LNCaP clone FGC (cell line): ENCODE results near the gene DCAF11.

Experiments used
- DNase-seq: peaks from one replicate; pipeline ENCODE4 v3.0.0-alpha.2; 2011; ENCODE audit warnings: low read depth
- H3K4me3 ChIP-seq: 2 replicates; pipeline ENCODE4 v1.5.1; 2011; ENCODE audit warnings: mild to moderate bottlenecking, low read depth, low read length, control low read depth
- CTCF ChIP-seq: IDR thresholded peaks from 2 replicates; pipeline ENCODE4 v1.5.1; 2012; ENCODE audit warnings: mild to moderate bottlenecking; ENCODE audit not compliant: control insufficient read depth, insufficient read depth; ENCODE audit errors: extremely low read depth

Gene DCAF11

GRCh38 chr14:24114532-24115421 lies at the start of gene DCAF11, which contains the start of gene NRL:
TSS of gene DCAF11 (plus strand) at chr14:24114777. CDS start at chr14:24115595, 818 bp downstream.
TSS of gene NRL (minus strand) at chr14:24114949. CDS start at chr14:24082848, 32,101 bp downstream.
- peak; percentile 100 for DNase-seq
- TF ChIP-seq CTCF = no peak

GRCh38 chr14:24064856-24065255 lies 49.7 kb upstream of the DCAF11 start:
- DNase-seq = no peak
- H3K4me3 ChIP-seq = no peak overlapping the region
- TF ChIP-seq CTCF = no peak

More at GRCh38 chr14:24114532-24115421, at the start of gene DCAF11, which contains the start of gene NRL:
- H3K4me3 ChIP-seq = peak within 1 kb of the TSS; percentile 82

GRCh38 chr14:24065408-24065807 lies 49.2 kb upstream of the DCAF11 start:
- no peak for TF ChIP-seq CTCF
- H3K4me3 ChIP-seq = no peak overlapping the region

DNA sequence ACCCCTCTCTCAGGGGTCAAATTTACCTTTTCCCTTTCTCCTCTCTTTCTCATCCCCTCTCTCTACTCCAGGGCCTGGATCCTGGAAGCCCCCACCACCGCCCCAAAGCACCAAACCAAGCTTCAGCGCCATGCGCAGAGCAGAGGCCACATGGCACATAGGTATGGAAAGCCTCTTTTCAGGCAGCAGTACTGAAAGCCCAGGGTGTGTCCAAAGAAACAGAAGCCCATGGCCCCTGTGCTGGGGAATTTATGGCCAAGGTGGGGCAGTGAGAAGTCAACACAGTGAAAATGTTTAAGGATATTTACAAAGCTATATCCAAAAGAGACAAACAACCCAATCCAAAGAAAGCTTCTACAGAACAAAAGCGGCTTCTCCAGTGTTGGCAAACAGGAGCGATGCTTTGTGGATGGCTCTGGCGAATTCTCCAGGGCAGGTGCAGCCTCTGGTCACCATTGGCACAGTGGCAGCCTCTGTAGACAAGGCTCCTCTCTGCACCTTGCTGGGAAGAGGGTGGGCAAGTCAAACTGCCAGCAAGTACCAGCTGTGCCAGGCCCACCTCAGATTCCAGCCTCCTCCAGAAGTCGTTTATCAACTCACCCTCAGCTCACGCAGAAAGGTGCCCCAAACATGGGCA lies 48.0 kb upstream of the DCAF11 start:
- H3K4me3 ChIP-seq = no peak overlapping the region
- no peak for DNase-seq
- TF ChIP-seq CTCF = no peak

More at GRCh38 chr14:24065408-24065807, 49.2 kb upstream of the DCAF11 start:
- no peak for DNase-seq

- no peak overlapping the region for H3K4me3 ChIP-seq
- DNase-seq = no peak
- TF ChIP-seq CTCF = no peak
Observed at GRCh38 chr14:24067133-24068082, 47.2 kb upstream of the DCAF11 start.

- DNase-seq = no peak
- H3K4me3 ChIP-seq = no peak overlapping the region
- TF ChIP-seq CTCF = no peak
Observed at GRCh38 chr14:24068711-24069410, 45.7 kb upstream of the DCAF11 start.
